HepG2 (cell line): ENCODE data around the gene CCDC87. TPM values are rescaled to one million over a fixed set of nuclear protein-coding genes. Genes with fewer than 3 reads are reported as not detected.

Source experiments
- ATAD3A ChIP-seq: sonication (generic); formaldehyde crosslinking; IDR thresholded peaks from 2 replicates; pipeline ENCODE4 v1.4.0; 2020; ENCODE audit warnings: missing genetic modification reagents
- CERS6 ChIP-seq: sonication (generic); formaldehyde crosslinking; IDR thresholded peaks from 2 replicates; pipeline ENCODE4 v1.5.0; 2020; ENCODE audit warnings: missing genetic modification reagents
- EED ChIP-seq: sonication (generic); formaldehyde crosslinking; IDR thresholded peaks from 2 replicates; pipeline ENCODE4 v1.5.0; 2020; ENCODE audit warnings: mild to moderate bottlenecking, missing genetic modification reagents
- FOSL2 ChIP-seq: sonication (generic); formaldehyde crosslinking; IDR thresholded peaks from 2 replicates; pipeline ENCODE4 v1.4.0; 2020; ENCODE audit warnings: missing genetic modification reagents
- HNRNPL ChIP-seq: fragments of 200-400 bp; formaldehyde crosslinking; IDR thresholded peaks from 2 replicates; pipeline ENCODE4 v1.6.1; 2017; ENCODE audit warnings: mild to moderate bottlenecking, low read depth, low read length
- KLF9 ChIP-seq: IDR thresholded peaks from 2 replicates; pipeline ENCODE4 v1.6.1; 2016; ENCODE audit warnings: low read depth
- NONO ChIP-seq, 2 experiments: fragments of 450-650 bp in 1 of 2; sonication (generic) in 1 of 2; formaldehyde crosslinking in 1 of 2; IDR thresholded peaks in 1 of 2; conservative IDR thresholded peaks in 1 of 2; 2 replicates each; pipeline versions ENCODE4 v1.6.1 to v1.8.0; 2017 to 2022; ENCODE audit warnings: mild to moderate bottlenecking in 1 of 2, missing genetic modification reagents in 1 of 2, moderate library complexity in 1 of 2
- PHB2 ChIP-seq: fragments of 450-650 bp; IDR thresholded peaks from 2 replicates; pipeline ENCODE4 v1.6.1; 2018; ENCODE audit not compliant: partially characterized antibody
- PLSCR1 ChIP-seq: sonication (generic); formaldehyde crosslinking; IDR thresholded peaks from 2 replicates; pipeline ENCODE4 v1.5.0; 2020; ENCODE audit warnings: missing genetic modification reagents, mild to moderate bottlenecking, borderline replicate concordance
- SNAI1 ChIP-seq: sonication (generic); formaldehyde crosslinking; IDR thresholded peaks from 2 replicates; pipeline ENCODE4 v1.5.0; 2020; ENCODE audit warnings: mild to moderate bottlenecking, missing genetic modification reagents, borderline replicate concordance
- TAF1 ChIP-seq: sonication (generic); formaldehyde crosslinking; IDR thresholded peaks from 2 replicates; pipeline ENCODE4 v1.4.0; 2020; ENCODE audit warnings: missing genetic modification reagents
- XRCC5 ChIP-seq: fragments of 200-400 bp; formaldehyde crosslinking; optimal IDR thresholded peaks from 2 replicates; pipeline ENCODE3; 2017; ENCODE audit warnings: mild to moderate bottlenecking, low read length
- ZFX ChIP-seq: sonication (generic); formaldehyde crosslinking; IDR thresholded peaks from 2 replicates; pipeline ENCODE4 v1.4.0; 2020; ENCODE audit warnings: mild to moderate bottlenecking, low read depth, missing genetic modification reagents, moderate library complexity
- ZNF709 ChIP-seq: sonication (generic); formaldehyde crosslinking; IDR thresholded peaks from 2 replicates; pipeline ENCODE4 v1.5.0; 2020; ENCODE audit warnings: mild to moderate bottlenecking, missing genetic modification reagents
- polyA plus RNA-seq, 8 experiments: library from polyadenylated mRNA; depleted of rRNA in 3 of 8; stranded (reverse) in 7 of 8; unstranded in 1 of 8; fragments of >200 nt; fragmentation: Illumina TruSeq in 4 of 8; extraction: Trizol in 4 of 8; gene quantifications; 2 replicates each; pipeline versions ENCODE4 v1.2.1 to v1.2.3, GENCODE V29; 2011 to 2016; ENCODE audit warnings: low read depth in 4 of 8, missing spikeins in 1 of 8, mixed read lengths in 1 of 8; ENCODE audit not compliant: insufficient read depth in 1 of 8
- total RNA-seq, 5 experiments: library from RNA; depleted of rRNA; stranded (reverse); fragments of >200 nt; fragmentation: Illumina TruSeq; extraction: Trizol; gene quantifications; 2 replicates each; pipeline ENCODE4 v1.2.3, GENCODE V29; 2016; ENCODE audit warnings: low read depth in 1 of 5
- TF ChIP-seq, protein P1 (sequence below): sonication (generic); formaldehyde crosslinking; IDR thresholded peaks from 2 replicates; pipeline ENCODE4 v1.4.0; 2020; ENCODE audit warnings: mild to moderate bottlenecking, missing genetic modification reagents
- TF ChIP-seq, protein P2 (sequence below): sonication (generic); formaldehyde crosslinking; conservative IDR thresholded peaks from 2 replicates; pipeline ENCODE4 v1.4.0; 2020; ENCODE audit warnings: missing genetic modification reagents
- TF ChIP-seq, protein P3 (sequence below): sonication (generic); formaldehyde crosslinking; IDR thresholded peaks from 2 replicates; pipeline ENCODE4 v1.8.0; 2022; ENCODE audit warnings: missing genetic modification reagents, mild to moderate bottlenecking, inconsistent platforms, borderline replicate concordance
- TF ChIP-seq, protein P4 (sequence below): sonication (generic); formaldehyde crosslinking; IDR thresholded peaks from 2 replicates; pipeline ENCODE4 v1.5.1; 2020; ENCODE audit warnings: mild to moderate bottlenecking, missing genetic modification reagents, moderate library complexity

The CCDC87 gene
- total and polyA plus RNA-seq, 2 of the 13 experiments (the other 11 are each of a cell fraction or from before 2014, with no cell fraction given): 0.05 to 0.42 TPM

DNA sequence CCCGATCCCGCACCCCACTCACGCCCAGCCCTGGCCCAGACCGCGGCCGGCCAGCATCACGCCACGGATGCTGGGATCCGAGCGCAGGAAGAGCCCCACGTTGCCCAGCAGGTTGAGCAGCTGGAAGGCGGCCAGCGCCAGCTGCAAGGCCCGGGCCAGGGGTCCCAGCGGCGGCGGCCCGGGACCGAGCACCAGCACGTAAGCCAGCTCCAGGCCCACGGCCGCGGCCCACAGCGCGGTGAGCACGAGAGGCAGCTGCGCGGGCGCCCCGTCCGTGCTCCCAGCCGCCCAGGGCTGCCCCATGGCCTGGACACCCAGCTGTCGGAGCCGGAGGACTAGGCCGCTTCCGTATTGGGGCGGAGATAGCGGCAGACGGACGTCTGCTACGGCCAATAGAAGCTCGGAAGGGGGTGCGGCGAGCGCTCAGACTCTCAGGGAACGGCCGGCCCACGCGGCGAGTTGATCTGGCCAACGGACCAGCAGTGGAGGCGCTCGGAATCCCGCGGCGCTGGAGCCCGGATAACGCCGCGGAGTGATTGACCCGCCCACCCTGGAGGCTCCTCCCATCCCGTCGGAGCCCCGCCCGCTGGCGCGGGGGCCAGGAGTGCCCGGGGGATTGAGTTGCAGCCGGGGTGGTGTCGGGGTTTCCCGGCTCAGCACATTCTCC, 47.0 kb downstream of the CCDC87 start, which contains the start of gene ZDHHC24 (continued):
- TF ChIP-seq, protein P1, sequence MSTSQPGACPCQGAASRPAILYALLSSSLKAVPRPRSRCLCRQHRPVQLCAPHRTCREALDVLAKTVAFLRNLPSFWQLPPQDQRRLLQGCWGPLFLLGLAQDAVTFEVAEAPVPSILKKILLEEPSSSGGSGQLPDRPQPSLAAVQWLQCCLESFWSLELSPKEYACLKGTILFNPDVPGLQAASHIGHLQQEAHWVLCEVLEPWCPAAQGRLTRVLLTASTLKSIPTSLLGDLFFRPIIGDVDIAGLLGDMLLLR (CRISPR knock-in tag): peak; percentile 50; the same call in 1 of the 2 replicates
- no peak for TF ChIP-seq XRCC5
- no peak for TF ChIP-seq HNRNPL
- peak; percentile 59 for TF ChIP-seq TAF1
- no peak for TF ChIP-seq PLSCR1 (CRISPR knock-in tag)
- TF ChIP-seq, protein P2, sequence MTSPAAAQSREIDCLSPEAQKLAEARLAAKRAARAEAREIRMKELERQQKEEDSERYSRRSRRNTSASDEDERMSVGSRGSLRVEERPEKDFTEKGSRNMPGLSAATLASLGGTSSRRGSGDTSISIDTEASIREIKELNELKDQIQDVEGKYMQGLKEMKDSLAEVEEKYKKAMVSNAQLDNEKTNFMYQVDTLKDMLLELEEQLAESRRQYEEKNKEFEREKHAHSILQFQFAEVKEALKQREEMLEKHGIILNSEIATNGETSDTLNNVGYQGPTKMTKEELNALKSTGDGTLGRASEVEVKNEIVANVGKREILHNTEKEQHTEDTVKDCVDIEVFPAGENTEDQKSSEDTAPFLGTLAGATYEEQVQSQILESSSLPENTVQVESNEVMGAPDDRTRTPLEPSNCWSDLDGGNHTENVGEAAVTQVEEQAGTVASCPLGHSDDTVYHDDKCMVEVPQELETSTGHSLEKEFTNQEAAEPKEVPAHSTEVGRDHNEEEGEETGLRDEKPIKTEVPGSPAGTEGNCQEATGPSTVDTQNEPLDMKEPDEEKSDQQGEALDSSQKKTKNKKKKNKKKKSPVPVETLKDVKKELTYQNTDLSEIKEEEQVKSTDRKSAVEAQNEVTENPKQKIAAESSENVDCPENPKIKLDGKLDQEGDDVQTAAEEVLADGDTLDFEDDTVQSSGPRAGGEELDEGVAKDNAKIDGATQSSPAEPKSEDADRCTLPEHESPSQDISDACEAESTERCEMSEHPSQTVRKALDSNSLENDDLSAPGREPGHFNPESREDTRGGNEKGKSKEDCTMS (CRISPR knock-in tag): no peak
- TF ChIP-seq FOSL2 (CRISPR knock-in tag): no peak
- no peak for TF ChIP-seq NONO (IDR thresholded peaks at IDR 0.05)
- peak; percentile 35; the same call in 1 of the 2 replicates for TF ChIP-seq NONO (CRISPR knock-in tag; conservative IDR thresholded peaks at IDR 0.05)
- no peak; the same call in 1 of the 2 replicates for TF ChIP-seq CERS6 (CRISPR knock-in tag)
- peak; percentile 99 for TF ChIP-seq ZFX (CRISPR knock-in tag)
- TF ChIP-seq SNAI1 (CRISPR knock-in tag): no peak
- TF ChIP-seq PHB2: no peak
- no peak for TF ChIP-seq ATAD3A
- TF ChIP-seq, protein P3, sequence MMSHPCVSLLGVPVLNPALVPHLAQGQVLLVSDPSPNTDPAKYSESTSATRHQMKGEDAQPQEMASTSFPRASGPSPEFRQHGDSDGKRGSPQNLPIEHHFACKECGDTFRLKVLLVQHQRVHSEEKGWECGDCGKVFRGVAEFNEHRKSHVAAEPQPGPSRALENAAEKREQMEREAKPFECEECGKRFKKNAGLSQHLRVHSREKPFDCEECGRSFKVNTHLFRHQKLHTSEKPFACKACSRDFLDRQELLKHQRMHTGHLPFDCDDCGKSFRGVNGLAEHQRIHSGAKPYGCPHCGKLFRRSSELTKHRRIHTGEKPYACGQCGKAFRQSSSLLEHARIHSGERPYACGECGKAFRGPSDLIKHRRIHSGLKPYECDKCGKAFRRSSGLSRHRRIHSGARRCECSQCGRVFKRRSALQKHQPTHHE: 0 out of 2 replicates have a peak, but pooled peaks have one; percentile 45
- TF ChIP-seq, protein P4, sequence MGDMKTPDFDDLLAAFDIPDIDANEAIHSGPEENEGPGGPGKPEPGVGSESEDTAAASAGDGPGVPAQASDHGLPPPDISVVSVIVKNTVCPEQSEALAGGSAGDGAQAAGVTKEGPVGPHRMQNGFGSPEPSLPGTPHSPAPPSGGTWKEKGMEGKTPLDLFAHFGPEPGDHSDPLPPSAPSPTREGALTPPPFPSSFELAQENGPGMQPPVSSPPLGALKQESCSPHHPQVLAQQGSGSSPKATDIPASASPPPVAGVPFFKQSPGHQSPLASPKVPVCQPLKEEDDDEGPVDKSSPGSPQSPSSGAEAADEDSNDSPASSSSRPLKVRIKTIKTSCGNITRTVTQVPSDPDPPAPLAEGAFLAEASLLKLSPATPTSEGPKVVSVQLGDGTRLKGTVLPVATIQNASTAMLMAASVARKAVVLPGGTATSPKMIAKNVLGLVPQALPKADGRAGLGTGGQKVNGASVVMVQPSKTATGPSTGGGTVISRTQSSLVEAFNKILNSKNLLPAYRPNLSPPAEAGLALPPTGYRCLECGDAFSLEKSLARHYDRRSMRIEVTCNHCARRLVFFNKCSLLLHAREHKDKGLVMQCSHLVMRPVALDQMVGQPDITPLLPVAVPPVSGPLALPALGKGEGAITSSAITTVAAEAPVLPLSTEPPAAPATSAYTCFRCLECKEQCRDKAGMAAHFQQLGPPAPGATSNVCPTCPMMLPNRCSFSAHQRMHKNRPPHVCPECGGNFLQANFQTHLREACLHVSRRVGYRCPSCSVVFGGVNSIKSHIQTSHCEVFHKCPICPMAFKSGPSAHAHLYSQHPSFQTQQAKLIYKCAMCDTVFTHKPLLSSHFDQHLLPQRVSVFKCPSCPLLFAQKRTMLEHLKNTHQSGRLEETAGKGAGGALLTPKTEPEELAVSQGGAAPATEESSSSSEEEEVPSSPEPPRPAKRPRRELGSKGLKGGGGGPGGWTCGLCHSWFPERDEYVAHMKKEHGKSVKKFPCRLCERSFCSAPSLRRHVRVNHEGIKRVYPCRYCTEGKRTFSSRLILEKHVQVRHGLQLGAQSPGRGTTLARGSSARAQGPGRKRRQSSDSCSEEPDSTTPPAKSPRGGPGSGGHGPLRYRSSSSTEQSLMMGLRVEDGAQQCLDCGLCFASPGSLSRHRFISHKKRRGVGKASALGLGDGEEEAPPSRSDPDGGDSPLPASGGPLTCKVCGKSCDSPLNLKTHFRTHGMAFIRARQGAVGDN (CRISPR knock-in tag): peak; percentile 79
- TF ChIP-seq KLF9: no peak
- TF ChIP-seq EED: no peak
- 0 out of 2 replicates have a peak, but pooled peaks have one; percentile 11 for TF ChIP-seq ZNF709 (CRISPR knock-in tag)
